Measurements from ENCODE around the gene NKD2.
"Not testable (repeated sequence)": the region's sequence is repeated elsewhere in the genome, so short reads cannot be mapped to it uniquely, and the experiment has no call there.

DNA sequence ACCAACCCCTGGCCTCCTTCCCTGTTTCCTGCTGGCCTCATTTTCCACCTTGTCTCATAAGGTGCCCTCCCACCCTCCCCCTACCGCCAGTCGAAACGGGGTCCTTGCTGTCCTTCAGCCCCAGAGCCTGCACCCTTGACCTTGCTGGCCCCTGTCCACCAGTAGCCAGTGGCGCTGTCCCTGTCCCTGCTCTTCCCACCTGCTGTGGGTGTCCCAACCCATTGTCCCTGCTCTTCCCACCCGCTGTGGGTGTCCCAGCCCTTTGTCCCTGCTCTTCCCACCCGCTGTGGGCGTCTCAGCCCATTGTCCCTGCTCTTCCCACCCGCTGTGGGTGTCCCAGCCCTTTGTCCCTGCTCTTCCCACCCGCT is 13.4 kb downstream of the NKD2 start:
- TF ChIP-seq EZH2 (IDR thresholded peaks at IDR 0.05; ENCODE audit: insufficient read depth, poor library complexity, severe bottlenecking); EZH2phosphoT487 (IDR thresholded peaks at IDR 0.05; ENCODE audit: insufficient read depth, low read depth): not testable (repeated sequence)
